K562 (cell line): Measurements from ENCODE around the gene ALKBH7. TPM values are rescaled to one million over a fixed set of nuclear protein-coding genes. Genes with fewer than 3 reads are reported as not detected.

Source experiments
- ATAC-seq: fragments of 200-7000 bp; cut with Tn5 transposase; 3 replicates; pipeline ENCODE4 v1.9.1; 2020; ENCODE audit warnings: moderate library complexity
- BruUV-seq: library from RNA; stranded (reverse); fragments of 400-500 nt; replicated peaks from 2 replicates; lab custom pipeline; 2021; lab: Mats Ljungman, UMichigan
- CTCF ChIA-PET: fragments of 300-600 bp; formaldehyde crosslinking; extraction: SDS; loops from one replicate; lab custom pipeline; 2021; ENCODE audit warnings: low intra/inter-chr PET ratio; lab: Yijun Ruan, JAX
- POLR2A ChIA-PET: fragments of 300-600, 350-650 bp; sonication (Branson Sonifier 250); formaldehyde crosslinking; extraction: SDS; loops from one replicate; lab custom pipeline; 2021; ENCODE audit warnings: antibody characterized with exemption, inconsistent platforms; lab: Yijun Ruan, JAX
- DNase-seq, 4 experiments: peaks; one replicate each; pipeline versions ENCODE4 v3.0.0 to v3.0.0-alpha.2; 2011 to 2018; ENCODE audit warnings: low spot score in 3 of 4, mixed read lengths in 3 of 4; ENCODE audit errors: extremely low read depth in 1 of 4
- FAIRE-seq: peaks from 2 replicates; lab custom pipeline; 2011; peaks lifted over from hg19 to GRCh38; lab: Jason Lieb, UNC
- H2AFZ ChIP-seq: 2 replicates; pipeline ENCODE4 v1.6.0; 2011; ENCODE audit warnings: low read depth, low read length, control low read depth, inconsistent platforms
- H3K27ac ChIP-seq: fragments of 200-600 bp; 3 replicates; pipeline ENCODE4 v1.8.0; 2011; ENCODE audit warnings: low read depth, mild to moderate bottlenecking, control low read depth, inconsistent platforms, low read length, moderate library complexity, mixed read lengths; ENCODE audit errors: extremely low read depth
- H3K27me3 ChIP-seq, 2 experiments: fragments of 300-600 bp in 1 of 2; 2 replicates in 1 of 2; 3 replicates in 1 of 2; pipeline versions ENCODE4 v1.6.0 to v1.8.0; 2011; ENCODE audit warnings: inconsistent platforms in 2 of 2, low read length in 2 of 2, mild to moderate bottlenecking in 1 of 2, mixed read lengths in 1 of 2, moderate library complexity in 1 of 2; ENCODE audit not compliant: control insufficient read depth in 2 of 2, insufficient read depth in 2 of 2
- H3K36me3 ChIP-seq: fragments of 300-600 bp; 3 replicates; pipeline ENCODE4 v1.8.0; 2011; ENCODE audit warnings: mild to moderate bottlenecking, low read length, inconsistent platforms; ENCODE audit not compliant: control insufficient read depth, insufficient read depth
- H3K4me1 ChIP-seq, 2 experiments: fragments of 200-600 bp in 1 of 2; replicated peaks in 1 of 2; 2 replicates in 1 of 2; 3 replicates in 1 of 2; pipeline versions ENCODE4 v1.5.1 to v1.8.0; 2011; ENCODE audit warnings: inconsistent platforms in 2 of 2, low read length in 2 of 2, mild to moderate bottlenecking in 1 of 2, mixed read lengths in 1 of 2, moderate library complexity in 1 of 2; ENCODE audit not compliant: control insufficient read depth in 2 of 2, insufficient read depth in 2 of 2
- H3K4me2 ChIP-seq: 2 replicates; pipeline ENCODE4 v1.6.1; 2011; ENCODE audit warnings: low read length, control low read depth, inconsistent platforms, mixed read lengths; ENCODE audit not compliant: insufficient read depth
- H3K4me3 ChIP-seq: fragments of 200-600 bp; sonication (generic), shearing (Covaris generic); 2 replicates; pipeline ENCODE4 v1.5.1; 2016; ENCODE audit warnings: control low read depth, inconsistent platforms
- H3K79me2 ChIP-seq: fragments of 200-600 bp; 3 replicates; pipeline ENCODE4 v1.8.0; 2011; ENCODE audit warnings: low read length, inconsistent platforms; ENCODE audit not compliant: control insufficient read depth, insufficient read depth
- H3K9ac ChIP-seq, 2 experiments: 2 replicates each; pipeline versions ENCODE4 v1.6.0 to v1.6.1; 2011; ENCODE audit warnings: low read depth in 2 of 2, low read length in 2 of 2, control low read depth in 1 of 2, inconsistent platforms in 1 of 2, mild to moderate bottlenecking in 1 of 2, mixed read lengths in 1 of 2; ENCODE audit not compliant: insufficient read depth in 1 of 2
- H3K9me1 ChIP-seq: one replicate; pipeline ENCODE4 v1.6.0; 2011; ENCODE audit warnings: inconsistent platforms, mild to moderate bottlenecking, low read length, moderate library complexity; ENCODE audit not compliant: control insufficient read depth, insufficient read depth
- H3K9me3 ChIP-seq: replicated peaks from 2 replicates; pipeline ENCODE4 v1.5.1; 2011; ENCODE audit warnings: low read depth, low read length, inconsistent platforms; ENCODE audit not compliant: control insufficient read depth, insufficient read depth
- H4K20me1 ChIP-seq: replicated peaks from 2 replicates; pipeline ENCODE4 v1.6.1; 2011; ENCODE audit warnings: low read length, inconsistent platforms, mixed read lengths; ENCODE audit not compliant: control insufficient read depth, insufficient read depth
- WGBS: fragments of 100-300 bp; shearing (Covaris generic); methylation state at CpG from one replicate; pipeline ENCODE4 v1.1.6; 2016; ENCODE audit warnings: low coverage, mixed read lengths; ENCODE audit not compliant: insufficient coverage; ENCODE audit errors: missing lambda C conversion rate; 5-methylcytosine and 5-hydroxymethylcytosine counted together
- in situ Hi-C: fragments of 300-500 bp; cut with MboI; formaldehyde crosslinking; loops from 4 replicates; pipeline ENCODE4 v1.15.0; 2018; ENCODE audit warnings: inconsistent platforms, mixed read lengths
- intact Hi-C: fragments of 100-400 bp; cut with micrococcal nuclease; formaldehyde crosslinking; loops from 2 replicates; pipeline ENCODE4 v1.14.2; 2022
- polyA plus RNA-seq, 8 experiments: library from polyadenylated mRNA; depleted of rRNA in 4 of 8; stranded (reverse) in 5 of 8; unstranded in 3 of 8; fragments of >200 nt; fragmentation: Nextera tagmentation in 2 of 8; fragmentation: Illumina TruSeq in 1 of 8; extraction: Ambion mirVana in 2 of 8; extraction: Trizol in 1 of 8; gene quantifications; 2 replicates each; pipeline versions ENCODE4 v1.2.1 to v1.2.3, GENCODE V29; 2011 to 2014; ENCODE audit warnings: inconsistent platforms in 1 of 8, missing spikeins in 1 of 8
- total RNA-seq, 7 experiments: library from RNA; depleted of rRNA in 6 of 7; stranded (reverse); fragments of >200 nt in 6 of 7; fragmentation: Illumina TruSeq in 2 of 7; extraction: Trizol in 2 of 7; gene quantifications; 2 replicates each; pipeline versions ENCODE4 v1.2.1 to v1.2.3, GENCODE V29; 2011 to 2021; ENCODE audit warnings: low replicate concordance in 1 of 7
- TF ChIP-seq, protein P1 (sequence below): fragments of 200-600 bp; sonication (generic); IDR thresholded peaks from one replicate; pipeline ENCODE4 v1.6.1; 2012; ENCODE audit warnings: mild to moderate bottlenecking, low read depth, low read length, inconsistent platforms
- TF ChIP-seq, protein P2 (sequence below): sonication (generic); formaldehyde crosslinking; IDR thresholded peaks from 2 replicates; pipeline ENCODE4 v1.8.0; 2022; ENCODE audit warnings: missing genetic modification reagents, mild to moderate bottlenecking, moderate library complexity, borderline replicate concordance

ALKBH7 gene
- total and polyA plus RNA-seq, 9 of the 15 experiments (the other 6 are each of a cell fraction or from before 2014, with no cell fraction given) = 0.69 to 94.8 (median 17.6) TPM

DNA sequence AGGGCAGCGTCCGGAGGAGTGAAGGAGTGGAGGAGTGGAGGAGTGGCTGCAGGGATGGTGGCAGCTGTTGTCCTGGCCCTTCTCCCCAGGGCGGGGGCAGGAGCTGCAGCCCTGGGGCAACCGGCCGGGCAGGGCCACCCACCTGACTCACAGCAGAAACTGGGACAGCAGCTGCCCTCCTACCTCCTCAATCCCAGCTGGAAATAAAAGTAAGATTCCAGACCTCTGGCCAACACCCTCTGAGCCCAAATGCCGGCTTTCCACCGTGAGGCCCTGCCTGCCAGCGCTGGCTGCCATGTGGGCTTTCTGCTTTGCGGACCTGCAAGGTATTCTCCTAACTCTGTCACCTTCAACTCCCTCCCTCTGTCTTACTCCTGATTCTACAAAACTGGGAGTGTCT, 14.6 kb upstream of the ALKBH7 start:
- Histone ChIP-seq H3K27me3 (no peaks in the 10 kb centered on the region), H3K9me3 (no peaks in the 10 kb centered on the region), H3K36me3 (peaks cover 6% of the 10 kb centered on the region; the same call in 1 of the 3 replicates), H3K4me2 (no peak overlapping the region), H3K4me1 (peaks cover 8 to 28% of the 10 kb centered on the region in 2 experiments; a peak in 4 of 5 replicates), H3K9ac (peak overlapping the region in 1 of 2 experiments; percentile 83; a peak in 2 of 4 replicates)
- FAIRE-seq (no peak), DNase-seq (peak in 1 of 4 experiments; percentile 14)
- POLR2A ChIA-PET = interaction anchor here (0.9 to 1.6 kb wide), 3 partner anchors 13 to 20 kb away, joined by 3 to 7 read pairs (median 3); partner anchors contain the start of gene ALKBH7
- BruUV-seq = no TSS peak
- in situ Hi-C loops (no loop called here), intact Hi-C loops (no loop called here)
- TF ChIP-seq, protein P1, sequence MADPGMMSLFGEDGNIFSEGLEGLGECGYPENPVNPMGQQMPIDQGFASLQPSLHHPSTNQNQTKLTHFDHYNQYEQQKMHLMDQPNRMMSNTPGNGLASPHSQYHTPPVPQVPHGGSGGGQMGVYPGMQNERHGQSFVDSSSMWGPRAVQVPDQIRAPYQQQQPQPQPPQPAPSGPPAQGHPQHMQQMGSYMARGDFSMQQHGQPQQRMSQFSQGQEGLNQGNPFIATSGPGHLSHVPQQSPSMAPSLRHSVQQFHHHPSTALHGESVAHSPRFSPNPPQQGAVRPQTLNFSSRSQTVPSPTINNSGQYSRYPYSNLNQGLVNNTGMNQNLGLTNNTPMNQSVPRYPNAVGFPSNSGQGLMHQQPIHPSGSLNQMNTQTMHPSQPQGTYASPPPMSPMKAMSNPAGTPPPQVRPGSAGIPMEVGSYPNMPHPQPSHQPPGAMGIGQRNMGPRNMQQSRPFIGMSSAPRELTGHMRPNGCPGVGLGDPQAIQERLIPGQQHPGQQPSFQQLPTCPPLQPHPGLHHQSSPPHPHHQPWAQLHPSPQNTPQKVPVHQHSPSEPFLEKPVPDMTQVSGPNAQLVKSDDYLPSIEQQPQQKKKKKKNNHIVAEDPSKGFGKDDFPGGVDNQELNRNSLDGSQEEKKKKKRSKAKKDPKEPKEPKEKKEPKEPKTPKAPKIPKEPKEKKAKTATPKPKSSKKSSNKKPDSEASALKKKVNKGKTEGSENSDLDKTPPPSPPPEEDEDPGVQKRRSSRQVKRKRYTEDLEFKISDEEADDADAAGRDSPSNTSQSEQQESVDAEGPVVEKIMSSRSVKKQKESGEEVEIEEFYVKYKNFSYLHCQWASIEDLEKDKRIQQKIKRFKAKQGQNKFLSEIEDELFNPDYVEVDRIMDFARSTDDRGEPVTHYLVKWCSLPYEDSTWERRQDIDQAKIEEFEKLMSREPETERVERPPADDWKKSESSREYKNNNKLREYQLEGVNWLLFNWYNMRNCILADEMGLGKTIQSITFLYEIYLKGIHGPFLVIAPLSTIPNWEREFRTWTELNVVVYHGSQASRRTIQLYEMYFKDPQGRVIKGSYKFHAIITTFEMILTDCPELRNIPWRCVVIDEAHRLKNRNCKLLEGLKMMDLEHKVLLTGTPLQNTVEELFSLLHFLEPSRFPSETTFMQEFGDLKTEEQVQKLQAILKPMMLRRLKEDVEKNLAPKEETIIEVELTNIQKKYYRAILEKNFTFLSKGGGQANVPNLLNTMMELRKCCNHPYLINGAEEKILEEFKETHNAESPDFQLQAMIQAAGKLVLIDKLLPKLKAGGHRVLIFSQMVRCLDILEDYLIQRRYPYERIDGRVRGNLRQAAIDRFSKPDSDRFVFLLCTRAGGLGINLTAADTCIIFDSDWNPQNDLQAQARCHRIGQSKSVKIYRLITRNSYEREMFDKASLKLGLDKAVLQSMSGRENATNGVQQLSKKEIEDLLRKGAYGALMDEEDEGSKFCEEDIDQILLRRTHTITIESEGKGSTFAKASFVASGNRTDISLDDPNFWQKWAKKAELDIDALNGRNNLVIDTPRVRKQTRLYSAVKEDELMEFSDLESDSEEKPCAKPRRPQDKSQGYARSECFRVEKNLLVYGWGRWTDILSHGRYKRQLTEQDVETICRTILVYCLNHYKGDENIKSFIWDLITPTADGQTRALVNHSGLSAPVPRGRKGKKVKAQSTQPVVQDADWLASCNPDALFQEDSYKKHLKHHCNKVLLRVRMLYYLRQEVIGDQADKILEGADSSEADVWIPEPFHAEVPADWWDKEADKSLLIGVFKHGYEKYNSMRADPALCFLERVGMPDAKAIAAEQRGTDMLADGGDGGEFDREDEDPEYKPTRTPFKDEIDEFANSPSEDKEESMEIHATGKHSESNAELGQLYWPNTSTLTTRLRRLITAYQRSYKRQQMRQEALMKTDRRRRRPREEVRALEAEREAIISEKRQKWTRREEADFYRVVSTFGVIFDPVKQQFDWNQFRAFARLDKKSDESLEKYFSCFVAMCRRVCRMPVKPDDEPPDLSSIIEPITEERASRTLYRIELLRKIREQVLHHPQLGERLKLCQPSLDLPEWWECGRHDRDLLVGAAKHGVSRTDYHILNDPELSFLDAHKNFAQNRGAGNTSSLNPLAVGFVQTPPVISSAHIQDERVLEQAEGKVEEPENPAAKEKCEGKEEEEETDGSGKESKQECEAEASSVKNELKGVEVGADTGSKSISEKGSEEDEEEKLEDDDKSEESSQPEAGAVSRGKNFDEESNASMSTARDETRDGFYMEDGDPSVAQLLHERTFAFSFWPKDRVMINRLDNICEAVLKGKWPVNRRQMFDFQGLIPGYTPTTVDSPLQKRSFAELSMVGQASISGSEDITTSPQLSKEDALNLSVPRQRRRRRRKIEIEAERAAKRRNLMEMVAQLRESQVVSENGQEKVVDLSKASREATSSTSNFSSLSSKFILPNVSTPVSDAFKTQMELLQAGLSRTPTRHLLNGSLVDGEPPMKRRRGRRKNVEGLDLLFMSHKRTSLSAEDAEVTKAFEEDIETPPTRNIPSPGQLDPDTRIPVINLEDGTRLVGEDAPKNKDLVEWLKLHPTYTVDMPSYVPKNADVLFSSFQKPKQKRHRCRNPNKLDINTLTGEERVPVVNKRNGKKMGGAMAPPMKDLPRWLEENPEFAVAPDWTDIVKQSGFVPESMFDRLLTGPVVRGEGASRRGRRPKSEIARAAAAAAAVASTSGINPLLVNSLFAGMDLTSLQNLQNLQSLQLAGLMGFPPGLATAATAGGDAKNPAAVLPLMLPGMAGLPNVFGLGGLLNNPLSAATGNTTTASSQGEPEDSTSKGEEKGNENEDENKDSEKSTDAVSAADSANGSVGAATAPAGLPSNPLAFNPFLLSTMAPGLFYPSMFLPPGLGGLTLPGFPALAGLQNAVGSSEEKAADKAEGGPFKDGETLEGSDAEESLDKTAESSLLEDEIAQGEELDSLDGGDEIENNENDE = no peak
- TF ChIP-seq, protein P2, sequence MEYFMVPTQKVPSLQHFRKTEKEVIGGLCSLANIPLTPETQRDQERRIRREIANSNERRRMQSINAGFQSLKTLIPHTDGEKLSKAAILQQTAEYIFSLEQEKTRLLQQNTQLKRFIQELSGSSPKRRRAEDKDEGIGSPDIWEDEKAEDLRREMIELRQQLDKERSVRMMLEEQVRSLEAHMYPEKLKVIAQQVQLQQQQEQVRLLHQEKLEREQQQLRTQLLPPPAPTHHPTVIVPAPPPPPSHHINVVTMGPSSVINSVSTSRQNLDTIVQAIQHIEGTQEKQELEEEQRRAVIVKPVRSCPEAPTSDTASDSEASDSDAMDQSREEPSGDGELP (CRISPR knock-in tag) = 0 out of 2 replicates have a peak, but pooled peaks have one; percentile 12
- TF ChIP-seq, all 486 proteins: peak for 1
- Histone ChIP-seq H4K20me1 (no peaks in the 10 kb centered on the region), H3K27ac (no peak overlapping the region), H2AFZ (peak overlapping the region; percentile 54), H3K79me2 (peaks cover 16% of the 10 kb centered on the region), H3K4me3 (no peak overlapping the region), H3K9me1 (no peaks in the 10 kb centered on the region)
- CTCF ChIA-PET = no interaction called here
- WGBS = 33% methylated on average over 9 of the region's 9 CpGs
- no peak for ATAC-seq
